GM12891 (cell line): ENCODE results near the gene SCML1.

Source experiments
- PAX5 ChIP-seq: IDR thresholded peaks from 2 replicates; pipeline ENCODE4 v1.6.1; 2011; ENCODE audit warnings: low read length, moderate library complexity, mild to moderate bottlenecking; ENCODE audit not compliant: insufficient read depth, severe bottlenecking
- POLR2A ChIP-seq: IDR thresholded peaks from 2 replicates; pipeline ENCODE4 v1.6.1; 2011; ENCODE audit warnings: low read depth, low read length, control low read depth
- POLR2AphosphoS5 ChIP-seq: IDR thresholded peaks from 2 replicates; pipeline ENCODE4 v1.6.1; 2011; ENCODE audit warnings: low read depth, low read length, control low read depth
- TAF1 ChIP-seq: IDR thresholded peaks from 2 replicates; pipeline ENCODE4 v1.6.1; 2011; ENCODE audit warnings: low read depth, low read length, control low read depth

DNA sequence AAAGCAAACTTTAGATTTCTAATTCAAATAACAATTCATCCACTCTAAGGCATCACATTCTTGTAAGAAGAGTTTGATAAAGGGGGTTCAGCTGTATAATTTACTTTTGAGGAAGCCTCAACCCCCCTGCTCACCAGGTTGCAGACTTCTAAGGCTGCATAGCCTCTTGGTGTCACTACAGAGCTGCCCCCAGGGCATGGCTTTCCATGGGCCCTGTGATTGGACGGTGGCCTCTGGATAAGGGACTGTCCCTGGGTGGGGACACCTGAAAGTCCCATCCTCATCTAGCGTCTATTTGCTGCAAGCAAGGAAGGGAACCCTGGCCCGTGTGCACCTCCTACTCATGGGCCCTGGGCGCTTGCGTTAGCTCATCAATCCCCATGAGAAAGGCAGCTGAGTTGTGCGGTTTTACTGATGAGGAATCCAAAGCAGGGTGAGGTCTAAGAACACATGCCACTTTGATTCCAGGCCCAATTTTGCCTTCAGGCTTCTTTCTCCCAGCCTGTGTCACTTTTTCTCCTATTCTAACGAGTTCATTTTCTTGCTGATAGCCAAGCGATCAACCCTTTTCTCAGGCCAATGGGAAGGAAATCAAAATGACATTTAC lies 51.8 kb downstream of the SCML1 start:
- TF ChIP-seq POLR2A: no peak
- TF ChIP-seq POLR2AphosphoS5: no peak
- no peak for TF ChIP-seq TAF1
- no peak for TF ChIP-seq PAX5
